Adrenal gland (tissue), 12 donors: ENCODE measurements around the gene SHROOM4. TPM values are rescaled to one million over a fixed set of nuclear protein-coding genes. Genes with fewer than 3 reads are reported as not detected.

ENCODE experiments used
- DNase-seq, 7 donors: peaks; one replicate each; pipeline ENCODE4 v3.0.0-alpha.2; 2019 to 2020
- H3K27ac ChIP-seq, 5 donors: fragments of 200-600 bp; sonication (generic) in 4 of 5; 1 replicate in 3 of 5; 2 replicates in 2 of 5; pipeline versions ENCODE4 v1.5.1 to v1.8.0; 2016 to 2020; ENCODE audit warnings: mild to moderate bottlenecking in 1 of 5
- H3K27me3 ChIP-seq: fragments of 200-600 bp; 2 replicates; pipeline ENCODE4 v1.8.0; 2021
- H3K36me3 ChIP-seq, 2 donors: fragments of 200-600 bp; replicated peaks in 1 of 2; 1 replicate in 1 of 2; 2 replicates in 1 of 2; pipeline versions ENCODE4 v1.5.1 to v1.8.0; 2018 to 2022
- H3K4me1 ChIP-seq, 2 donors: fragments of 200-600 bp; replicated peaks in 1 of 2; 1 replicate in 1 of 2; 2 replicates in 1 of 2; pipeline versions ENCODE4 v1.5.1 to v1.8.0; 2018 to 2021
- H3K4me3 ChIP-seq, 4 donors: fragments of 200-600 bp; sonication (generic) in 3 of 4; one replicate each; pipeline ENCODE4 v1.5.1; 2016 to 2018
- H3K9me3 ChIP-seq, 3 donors: fragments of 200-600 bp; sonication (generic) in 1 of 3; replicated peaks in 1 of 3; 1 replicate in 2 of 3; 2 replicates in 1 of 3; pipeline versions ENCODE4 v1.5.1 to v1.8.0; 2016 to 2021
- CTCF ChIP-seq, 6 experiments: fragments of 450-650 bp in 4 of 6; fragments of 200-600 bp in 2 of 6; sonication (generic) in 1 of 6; IDR thresholded peaks; 1 replicate in 5 of 6; 2 replicates in 1 of 6; pipeline versions ENCODE4 v1.5.1 to v1.8.0; 2016 to 2021; ENCODE audit warnings: antibody characterized with exemption in 6 of 6, mild to moderate bottlenecking in 2 of 6, moderate library complexity in 1 of 6
- POLR2A ChIP-seq, 2 donors: fragments of 450-650 bp; IDR thresholded peaks; one replicate each; pipeline ENCODE4 v1.6.1; 2017; ENCODE audit warnings: antibody characterized with exemption in 2 of 2, mild to moderate bottlenecking in 2 of 2, moderate library complexity in 1 of 2
- WGBS, 4 donors: extraction: QIAGEN DNeasy Blood & Tissue Kit in 2 of 4; methylation state at CpG; one replicate each; pipeline versions ENCODE4 v1.1.5 to v1.1.7; 2013 to 2017; 5-methylcytosine and 5-hydroxymethylcytosine counted together
- intact Hi-C, 2 donors: fragments of 100-400 bp; cut with DNase I; formaldehyde crosslinking; loops; one replicate each; pipeline versions ENCODE4 v1.14.1 to v1.15.0; 2022 to 2023
- polyA plus RNA-seq, 3 donors: library from polyadenylated mRNA; stranded (reverse); fragments of 200-250 nt in 2 of 3; fragments of 350-450 nt in 1 of 3; fragmentation: Illumina TruSeq in 1 of 3; extraction: RNeasy Lipid Tissue Mini Kit (QIAGEN cat#74804) in 1 of 3; gene quantifications; one replicate each; pipeline ENCODE4 v1.2.3, GENCODE V29; 2013 to 2014
- total RNA-seq, 9 donors: library from RNA; depleted of rRNA in 4 of 9; stranded (reverse); fragments of >200 nt in 4 of 9; fragments of 120-200 nt in 1 of 9; fragmentation: NEBNext Ultra II Directional in 1 of 9; extraction: Animal tissue kit (Norgen Biotek cat#: 25700) in 1 of 9; gene quantifications; one replicate each; pipeline versions ENCODE4 v1.1.0 to v1.2.4, GENCODE V29; 2013 to 2023
- donor health status: healthy with polysubstance abuse.
- donor health status: Bipolar disorder and iron deficiency.
- donor health status: DM: yes; HTN: yes; CAD: no.
- donor health status: DM: no; HTN: no; CAD: no.
- donor health status: DM: no; HTN: no; CAD: no.
- donor health status: DM: yes; HTN: yes; CAD: no.

The SHROOM4 gene
- total and polyA plus RNA-seq, 12 donors, result 2.9 to 8.7 (median 5.9) TPM

GRCh38 chrX:50723006-50723405, 91.0 kb downstream of the SHROOM4 start:
- 67 to 86% (median 75%) methylated on average over 1 of the region's 1 CpG for WGBS, 4 donors
- Histone ChIP-seq H3K4me1 (no peaks in the 10 kb centered on the region), H3K27me3 (peaks cover 17% of the 10 kb centered on the region), H3K27ac (no peak overlapping the region), H3K36me3 (no peaks in the 10 kb centered on the region), H3K9me3 (no peaks in the 10 kb centered on the region), H3K4me3 (no peak overlapping the region)
- intact Hi-C loops, result no loop called here
- TF ChIP-seq CTCF (IDR thresholded peaks at IDR 0.05) (no peak), POLR2A (IDR thresholded peaks at IDR 0.05) (no peak)
- no peak for DNase-seq

- TF ChIP-seq POLR2A (IDR thresholded peaks at IDR 0.05) (no peak), CTCF (IDR thresholded peaks at IDR 0.05) (no peak)
- H3K4me3 ChIP-seq, result no peak overlapping the region
- H3K27me3 ChIP-seq, result peaks cover 20% of the 10 kb centered on the region
- no peaks in the 10 kb centered on the region for H3K36me3 ChIP-seq
- intact Hi-C loops, result no loop called here
- H3K27ac ChIP-seq, result no peak overlapping the region
- WGBS, 4 donors, result 63 to 100% (median 82%) methylated on average over 1 of the region's 1 CpG
- no peaks in the 10 kb centered on the region for H3K4me1 ChIP-seq
- H3K9me3 ChIP-seq, result no peaks in the 10 kb centered on the region
- DNase-seq, result no peak
Observed at GRCh38 chrX:50721764-50722521, 92.1 kb downstream of the SHROOM4 start.

DNA sequence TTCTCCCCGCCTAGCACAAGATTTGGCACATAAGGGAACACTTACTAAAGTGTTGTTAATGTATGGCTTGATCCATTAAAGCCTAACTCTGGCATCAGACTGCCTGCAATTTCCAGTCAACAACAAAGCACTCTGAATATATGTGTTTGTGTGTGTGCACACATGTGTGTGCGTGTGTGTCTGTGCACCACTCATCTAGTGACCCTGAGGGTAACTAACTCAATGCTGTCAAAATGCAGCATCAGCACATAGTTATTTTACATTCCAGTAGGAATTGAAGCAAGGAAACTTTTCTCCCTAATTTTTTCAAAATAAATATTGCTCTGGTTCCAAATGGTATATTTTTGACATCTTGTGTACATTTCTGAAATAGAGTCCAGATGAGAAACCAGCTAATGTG, 94.4 kb downstream of the SHROOM4 start:
- H3K4me3 ChIP-seq, result no peak overlapping the region
- intact Hi-C loops, result no loop called here
- no peak overlapping the region for H3K27ac ChIP-seq
- TF ChIP-seq POLR2A (IDR thresholded peaks at IDR 0.05), result no peak
- no peak for TF ChIP-seq CTCF (IDR thresholded peaks at IDR 0.05)
- peaks cover 15% of the 10 kb centered on the region for H3K27me3 ChIP-seq
- no peaks in the 10 kb centered on the region for H3K36me3 ChIP-seq
- no peak for DNase-seq
- no peaks in the 10 kb centered on the region for H3K4me1 ChIP-seq
- 82 to 100% (median 91%) methylated on average over 2 of the region's 2 CpGs for WGBS, 4 donors
- no peaks in the 10 kb centered on the region for H3K9me3 ChIP-seq

GRCh38 chrX:50718776-50719175, 95.2 kb downstream of the SHROOM4 start:
- Histone ChIP-seq H3K4me3 (no peak overlapping the region), H3K9me3 (no peaks in the 10 kb centered on the region), H3K27me3 (peaks cover 13% of the 10 kb centered on the region), H3K27ac (no peak overlapping the region), H3K36me3 (no peaks in the 10 kb centered on the region), H3K4me1 (no peaks in the 10 kb centered on the region)
- intact Hi-C loops, result no loop called here
- no peak for TF ChIP-seq CTCF (IDR thresholded peaks at IDR 0.05)
- TF ChIP-seq POLR2A (IDR thresholded peaks at IDR 0.05), result no peak
- WGBS, 4 donors, result 45 to 100% (median 87%) methylated on average over 1 of the region's 1 CpG
- DNase-seq, result no peak
